Cardiac fibroblast (primary cell): Measurements from ENCODE around the gene TRIM73.
"Not testable (repeated sequence)": the region's sequence is repeated elsewhere in the genome, so short reads cannot be mapped to it uniquely, and the experiment has no call there.

Experiments used
- DNase-seq, 2 donors: peaks; one replicate each; pipeline versions ENCODE4 v3.0.0 to v3.0.0-alpha.2; 2010; ENCODE audit warnings: low read depth in 2 of 2
- H3K4me3 ChIP-seq, 2 donors: replicated peaks in 1 of 2; 1 replicate in 1 of 2; 2 replicates in 1 of 2; pipeline ENCODE4 v1.5.1; 2011; ENCODE audit warnings: low read depth in 2 of 2, low read length in 2 of 2, mild to moderate bottlenecking in 2 of 2, moderate library complexity in 1 of 2

TRIM73 gene

DNA sequence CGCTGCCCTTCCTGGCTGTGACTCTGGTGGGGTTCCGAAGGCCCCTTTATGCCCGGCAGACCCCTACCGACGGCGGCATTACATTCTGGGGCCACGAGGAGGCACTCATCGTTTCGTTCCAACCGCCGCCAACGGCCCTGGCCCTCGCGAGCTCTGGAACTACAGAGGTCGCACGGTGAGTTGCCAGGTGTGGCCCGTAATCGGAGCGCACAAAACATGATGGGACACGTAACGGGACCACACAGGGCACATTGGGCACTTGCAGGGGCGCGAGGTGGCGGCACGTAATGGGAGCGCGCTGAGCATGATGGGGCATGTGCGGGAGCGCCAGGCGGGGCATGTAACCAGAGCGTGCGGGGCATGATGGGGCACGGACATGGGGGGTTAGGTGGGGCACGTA, at the start of gene TRIM73:
TSS of gene TRIM73 (plus strand) at position 301 of the 400 bp plus-strand sequence. CDS start 3,305 bp downstream, outside the sequence.
- not testable (repeated sequence) for H3K4me3 ChIP-seq, DNase-seq

GRCh38 chr7:75358671-75359541, 36.5 kb upstream of the TRIM73 start:
- DNase-seq: not testable (repeated sequence)
- peak overlapping the region; percentile 17 to 21 for H3K4me3 ChIP-seq

DNA sequence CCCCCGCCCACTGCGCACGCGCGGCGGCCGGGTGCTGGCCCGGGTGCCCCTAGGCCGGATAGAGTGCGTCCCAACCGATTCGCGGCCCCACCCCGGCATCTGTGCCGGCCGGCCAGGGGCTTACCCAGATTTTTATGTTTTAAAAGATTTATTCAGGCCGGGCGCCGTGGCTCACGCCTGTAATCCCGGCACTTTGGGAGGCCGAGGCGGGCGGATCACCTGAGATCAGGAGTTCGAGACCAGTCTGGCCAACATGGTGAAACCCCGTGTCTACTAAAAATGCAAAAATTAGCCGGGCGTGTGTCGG, 35.9 kb upstream of the TRIM73 start:
- H3K4me3 ChIP-seq, DNase-seq: not testable (repeated sequence)

GRCh38 chr7:75364079-75364478, 31.4 kb upstream of the TRIM73 start:
- not testable (repeated sequence) for H3K4me3 ChIP-seq, DNase-seq

- DNase-seq, H3K4me3 ChIP-seq: not testable (repeated sequence)
Observed at GRCh38 chr7:75366643-75367042, 28.8 kb upstream of the TRIM73 start.

DNA sequence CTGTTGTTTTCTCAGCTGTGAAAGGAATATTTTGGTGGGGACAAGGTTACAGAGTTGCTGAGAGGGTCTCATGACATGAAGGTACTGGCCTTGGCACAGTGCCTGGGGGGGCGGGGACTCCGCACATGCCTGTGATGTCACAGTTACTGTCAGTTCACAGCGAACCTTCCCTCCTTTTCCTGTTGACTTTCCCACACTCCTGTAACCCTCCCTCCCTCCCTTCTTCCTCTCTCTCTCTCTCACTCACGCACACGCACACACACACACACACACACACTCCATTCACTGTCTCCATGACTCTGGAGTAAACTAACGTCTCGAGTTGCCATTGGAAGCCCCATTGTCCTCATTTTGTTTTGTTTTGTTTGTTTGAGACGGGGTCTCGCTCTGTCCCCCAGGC, 28.1 kb upstream of the TRIM73 start:
- DNase-seq, H3K4me3 ChIP-seq: not testable (repeated sequence)

DNA sequence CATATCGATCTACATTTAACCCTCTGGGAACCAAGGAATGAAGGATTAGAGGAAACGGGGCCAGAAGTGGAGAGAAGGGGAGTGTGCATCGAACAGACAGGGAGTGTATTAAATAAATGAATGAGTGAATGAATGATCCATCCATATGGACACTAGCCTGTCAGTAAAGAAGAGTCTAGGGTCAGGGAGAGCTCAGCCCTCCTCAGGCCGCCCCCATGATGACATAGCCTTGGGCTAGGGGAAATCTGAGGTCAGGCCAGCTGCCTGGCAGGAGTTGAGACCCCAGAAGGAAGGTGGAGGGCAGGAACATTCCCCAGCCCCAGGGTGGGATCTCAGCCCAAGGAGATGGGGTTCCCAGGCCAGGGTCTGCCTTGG, 21.3 kb upstream of the TRIM73 start:
- not testable (repeated sequence) for H3K4me3 ChIP-seq, DNase-seq

- not testable (repeated sequence) for DNase-seq, H3K4me3 ChIP-seq
Observed at GRCh38 chr7:75374519-75375317, 20.7 kb upstream of the TRIM73 start.

- DNase-seq, H3K4me3 ChIP-seq: not testable (repeated sequence)
Observed at GRCh38 chr7:75393194-75393593, 2.2 kb upstream of the TRIM73 start.

- not testable (repeated sequence) for DNase-seq, H3K4me3 ChIP-seq
Observed at GRCh38 chr7:75397865-75398264, 2.4 kb downstream of the TRIM73 start.

- not testable (repeated sequence) for H3K4me3 ChIP-seq, DNase-seq
Observed at GRCh38 chr7:75398771-75399700, 3.6 kb downstream of the TRIM73 start.

DNA sequence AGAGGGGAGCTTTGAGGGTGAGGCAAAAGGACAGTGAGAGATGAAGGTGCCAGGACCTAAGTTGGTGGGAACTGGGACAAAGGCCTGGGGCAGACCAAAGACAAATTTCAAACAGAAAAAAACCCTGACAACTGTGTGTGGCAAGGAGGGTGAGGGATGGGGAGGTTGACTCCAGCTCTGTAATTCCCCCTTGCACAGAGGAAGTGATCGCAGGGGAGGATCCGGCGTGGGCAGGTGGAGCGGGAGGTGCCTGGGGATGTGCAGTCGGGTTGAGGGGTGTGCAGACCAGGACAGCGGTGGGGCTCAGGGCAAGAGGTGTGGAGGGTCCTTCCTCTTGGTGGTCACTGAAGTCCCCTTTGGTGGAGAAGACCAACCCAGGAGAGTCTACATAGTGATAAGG, 5.1 kb downstream of the TRIM73 start:
- not testable (repeated sequence) for H3K4me3 ChIP-seq, DNase-seq

DNA sequence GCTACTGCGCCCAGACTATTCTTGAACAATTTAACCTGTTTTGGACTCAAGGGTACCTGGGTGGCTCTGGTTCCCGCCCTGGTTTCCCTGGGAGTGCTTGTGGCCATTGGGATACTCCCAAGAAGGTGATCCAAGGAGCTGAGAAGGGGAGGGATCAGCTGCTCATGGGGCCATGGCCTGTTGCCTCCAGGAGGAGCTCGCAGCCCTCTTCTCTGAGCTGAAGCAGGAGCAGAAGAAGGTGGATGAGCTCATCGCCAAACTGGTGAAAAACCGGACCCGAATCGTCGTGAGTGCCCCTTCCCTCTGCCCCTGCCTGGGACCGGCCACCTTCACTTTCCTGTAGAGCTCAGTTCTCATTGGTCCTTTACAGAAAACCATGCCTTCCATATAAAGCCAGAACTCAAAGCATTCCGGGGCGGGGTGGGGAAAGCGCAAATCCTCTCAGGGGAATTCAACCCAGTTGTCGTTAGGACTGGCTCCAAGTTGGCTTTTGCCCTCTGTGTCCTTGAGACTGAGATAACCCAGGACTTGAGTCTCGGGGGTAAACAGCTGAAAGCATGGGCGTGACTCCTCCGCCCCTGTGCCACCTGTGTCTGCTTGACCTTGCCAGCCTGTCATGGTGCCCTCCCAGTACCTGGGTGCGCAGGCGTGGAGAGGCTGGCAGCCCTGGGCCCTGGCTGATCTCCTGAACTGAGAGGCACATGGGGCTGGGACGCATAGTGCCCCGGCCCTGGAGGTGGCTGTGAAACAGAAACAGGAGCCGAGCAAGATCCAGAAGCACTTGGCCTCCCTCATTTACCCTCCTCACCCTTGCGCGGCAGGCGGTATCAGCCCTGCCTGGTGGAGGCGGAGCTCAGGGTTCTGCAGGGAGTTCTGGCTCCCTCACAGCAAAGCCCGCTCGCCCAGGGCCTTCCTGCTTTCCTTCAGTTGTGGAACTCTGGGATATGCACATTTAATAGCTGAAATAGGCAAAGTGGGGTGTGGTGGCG, 8.3 kb downstream of the TRIM73 start:
- H3K4me3 ChIP-seq, DNase-seq: not testable (repeated sequence)

- H3K4me3 ChIP-seq, DNase-seq: not testable (repeated sequence)
Observed at GRCh38 chr7:75404663-75405062, 9.2 kb downstream of the TRIM73 start.

- DNase-seq: not testable (repeated sequence)
- H3K4me3 ChIP-seq: peak overlapping the region; percentile 30 to 32
Observed at GRCh38 chr7:75409880-75410822, 14.7 kb downstream of the TRIM73 start.

DNA sequence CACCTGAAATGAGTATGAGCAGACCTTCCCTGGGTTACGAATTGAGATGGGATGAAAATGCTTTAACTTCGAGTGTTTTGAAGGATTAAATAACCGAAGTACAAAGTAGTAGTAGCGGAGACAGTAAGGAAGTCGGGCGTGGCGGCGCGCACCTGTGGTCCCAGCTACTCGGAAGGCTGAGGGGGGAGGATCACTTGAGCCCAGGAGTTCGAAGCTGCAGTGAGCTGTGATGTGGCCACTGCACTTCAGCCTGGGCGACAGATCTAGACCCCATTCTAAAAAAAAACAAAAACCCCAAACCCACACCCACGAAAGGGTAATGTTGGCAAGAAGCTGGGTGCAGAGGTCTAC, 15.4 kb downstream of the TRIM73 start:
- not testable (repeated sequence) for DNase-seq, H3K4me3 ChIP-seq
